Measurements from ENCODE around the gene FN1.

The FN1 gene

GRCh38 chr2:215380699-215381098 lies 55.2 kb downstream of the FN1 start:
- Histone ChIP-seq H3K23ac (ENCODE audit: low read depth, low read length, poor library complexity) (no peak overlapping the region), H3K9ac (ENCODE audit: low read depth, low read length, poor library complexity) (no peak overlapping the region), H4K91ac (ENCODE audit: low read depth, low read length, poor library complexity) (no peak overlapping the region), H2AK5ac (ENCODE audit: low read depth, low read length) (no peak overlapping the region), H2BK15ac (ENCODE audit: low read length) (no peak overlapping the region), H3K4me2 (ENCODE audit: insufficient read depth, low read length, poor library complexity, severe bottlenecking) (no peak overlapping the region), H3K18ac (ENCODE audit: low read length) (no peak overlapping the region), H4K8ac (ENCODE audit: low read depth, low read length) (no peak overlapping the region), H2BK5ac (ENCODE audit: low read length) (no peak overlapping the region), H2BK12ac (ENCODE audit: low read length) (no peak overlapping the region), H3K79me1 (ENCODE audit: low read depth, low read length) (no peaks in the 10 kb centered on the region), H3K9me3 (replicated peaks in 1 of 2; ENCODE audit: control insufficient read depth in 2 of 2, insufficient read depth in 1 of 2, low read depth in 1 of 2, low read length in 2 of 2) (no peaks in the 10 kb centered on the region), H3K36me3 (replicated peaks in 1 of 2; ENCODE audit: control insufficient read depth in 2 of 2, insufficient read depth in 2 of 2, low read length in 2 of 2) (peaks cover 22 to 88% of the 10 kb centered on the region in 2 donors), H3K4ac (ENCODE audit: low read length) (no peak overlapping the region), H3K4me3 (ENCODE audit: low read length in 2 of 2) (no peak overlapping the region), H3K14ac (ENCODE audit: low read length) (peak overlapping the region; percentile 84), H3K27ac (replicated peaks; ENCODE audit: low read length) (no peak overlapping the region), H3K4me1 (ENCODE audit: control insufficient read depth in 2 of 2, insufficient read depth in 1 of 2, low read depth in 1 of 2, low read length in 2 of 2) (no peaks in the 10 kb centered on the region), H3K27me3 (ENCODE audit: control insufficient read depth in 3 of 3, insufficient read depth in 3 of 3, low read depth in 1 of 3, low read length in 3 of 3) (no peaks in the 10 kb centered on the region), H2BK120ac (ENCODE audit: low read depth, low read length) (no peak overlapping the region), H2AFZ (ENCODE audit: low read length) (no peak overlapping the region)
- WGBS, 2 donors (ENCODE audit: extremely low coverage in 2 of 2, insufficient read length in 2 of 2, insufficient replicate concordance in 1 of 2): no CpG with 5 or more reads among the region's 7 CpGs
- DNase-seq (ENCODE audit: low spot score): no peak

GRCh38 chr2:215379948-215380347 lies 55.9 kb downstream of the FN1 start:
- Histone ChIP-seq H3K9me3 (replicated peaks in 1 of 2; ENCODE audit: control insufficient read depth in 2 of 2, insufficient read depth in 1 of 2, low read depth in 1 of 2, low read length in 2 of 2) (no peaks in the 10 kb centered on the region), H3K36me3 (replicated peaks in 1 of 2; ENCODE audit: control insufficient read depth in 2 of 2, insufficient read depth in 2 of 2, low read length in 2 of 2) (peaks cover 26 to 95% of the 10 kb centered on the region in 2 donors), H3K9ac (ENCODE audit: low read depth, low read length, poor library complexity) (no peak overlapping the region), H3K79me1 (ENCODE audit: low read depth, low read length) (no peaks in the 10 kb centered on the region), H4K91ac (ENCODE audit: low read depth, low read length, poor library complexity) (no peak overlapping the region), H2AFZ (ENCODE audit: low read length) (no peak overlapping the region), H3K27ac (replicated peaks; ENCODE audit: low read length) (no peak overlapping the region), H4K8ac (ENCODE audit: low read depth, low read length) (no peak overlapping the region), H3K4ac (ENCODE audit: low read length) (no peak overlapping the region), H3K18ac (ENCODE audit: low read length) (no peak overlapping the region), H3K4me1 (ENCODE audit: control insufficient read depth in 2 of 2, insufficient read depth in 1 of 2, low read depth in 1 of 2, low read length in 2 of 2) (no peaks in the 10 kb centered on the region), H2BK120ac (ENCODE audit: low read depth, low read length) (no peak overlapping the region), H3K4me2 (ENCODE audit: insufficient read depth, low read length, poor library complexity, severe bottlenecking) (no peak overlapping the region), H3K27me3 (ENCODE audit: control insufficient read depth in 3 of 3, insufficient read depth in 3 of 3, low read depth in 1 of 3, low read length in 3 of 3) (no peaks in the 10 kb centered on the region), H2BK5ac (ENCODE audit: low read length) (no peak overlapping the region), H3K23ac (ENCODE audit: low read depth, low read length, poor library complexity) (no peak overlapping the region), H3K4me3 (ENCODE audit: low read length in 2 of 2) (no peak overlapping the region), H3K14ac (ENCODE audit: low read length) (no peak overlapping the region), H2AK5ac (ENCODE audit: low read depth, low read length) (no peak overlapping the region), H2BK12ac (ENCODE audit: low read length) (no peak overlapping the region), H2BK15ac (ENCODE audit: low read length) (no peak overlapping the region)
- no CpG with 5 or more reads among the region's 6 CpGs for WGBS, 2 donors (ENCODE audit: extremely low coverage in 2 of 2, insufficient read length in 2 of 2, insufficient replicate concordance in 1 of 2)
- DNase-seq (ENCODE audit: low spot score): no peak

DNA sequence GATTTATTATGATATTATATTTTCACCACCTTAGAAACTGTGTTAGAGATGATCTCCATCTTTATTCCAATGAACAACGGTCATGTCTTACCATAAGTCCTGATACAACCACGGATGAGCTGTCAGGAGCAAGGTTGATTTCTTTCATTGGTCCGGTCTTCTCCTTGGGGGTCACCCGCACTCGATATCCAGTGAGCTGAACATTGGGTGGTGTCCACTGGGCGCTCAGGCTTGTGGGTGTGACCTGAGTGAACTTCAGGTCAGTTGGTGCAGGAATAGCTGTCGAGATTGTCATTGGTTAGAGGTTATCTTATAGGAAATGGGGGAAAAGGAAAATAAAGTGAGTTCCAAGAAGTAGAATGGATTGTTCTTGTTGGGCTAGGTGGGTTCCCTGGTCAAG lies 56.8 kb downstream of the FN1 start:
- no peaks in the 10 kb centered on the region for H3K79me1 ChIP-seq (ENCODE audit: low read depth, low read length)
- DNase-seq (ENCODE audit: low spot score): no peak
- H3K4me3 ChIP-seq (ENCODE audit: low read length in 2 of 2): no peak overlapping the region
- no peaks in the 10 kb centered on the region for H3K4me1 ChIP-seq (ENCODE audit: control insufficient read depth in 2 of 2, insufficient read depth in 1 of 2, low read depth in 1 of 2, low read length in 2 of 2)
- no peak overlapping the region for H3K4ac ChIP-seq (ENCODE audit: low read length)
- H2AFZ ChIP-seq (ENCODE audit: low read length): no peak overlapping the region
- no peak overlapping the region for H3K9ac ChIP-seq (ENCODE audit: low read depth, low read length, poor library complexity)
- H2BK120ac ChIP-seq (ENCODE audit: low read depth, low read length): no peak overlapping the region
- H3K27ac ChIP-seq (replicated peaks; ENCODE audit: low read length): no peak overlapping the region
- no peak overlapping the region for H2BK5ac ChIP-seq (ENCODE audit: low read length)
- H3K23ac ChIP-seq (ENCODE audit: low read depth, low read length, poor library complexity): no peak overlapping the region
- no peaks in the 10 kb centered on the region for H3K9me3 ChIP-seq (replicated peaks in 1 of 2; ENCODE audit: control insufficient read depth in 2 of 2, insufficient read depth in 1 of 2, low read depth in 1 of 2, low read length in 2 of 2)
- no peak overlapping the region for H4K8ac ChIP-seq (ENCODE audit: low read depth, low read length)
- peaks cover 27 to 95% of the 10 kb centered on the region in 2 donors for H3K36me3 ChIP-seq (replicated peaks in 1 of 2; ENCODE audit: control insufficient read depth in 2 of 2, insufficient read depth in 2 of 2, low read length in 2 of 2)
- no peak overlapping the region for H2BK15ac ChIP-seq (ENCODE audit: low read length)
- no peak overlapping the region for H3K4me2 ChIP-seq (ENCODE audit: insufficient read depth, low read length, poor library complexity, severe bottlenecking)
- WGBS, 2 donors (ENCODE audit: extremely low coverage in 2 of 2, insufficient read length in 2 of 2, insufficient replicate concordance in 1 of 2): no CpG with 5 or more reads among the region's 7 CpGs
- no peak overlapping the region for H2AK5ac ChIP-seq (ENCODE audit: low read depth, low read length)
- H3K27me3 ChIP-seq (ENCODE audit: control insufficient read depth in 3 of 3, insufficient read depth in 3 of 3, low read depth in 1 of 3, low read length in 3 of 3): no peaks in the 10 kb centered on the region
- no peak overlapping the region for H2BK12ac ChIP-seq (ENCODE audit: low read length)
- H3K18ac ChIP-seq (ENCODE audit: low read length): no peak overlapping the region
- no peak overlapping the region for H3K14ac ChIP-seq (ENCODE audit: low read length)
- no peak overlapping the region for H4K91ac ChIP-seq (ENCODE audit: low read depth, low read length, poor library complexity)

- no CpG with 5 or more reads among the region's 3 CpGs for WGBS, 2 donors (ENCODE audit: extremely low coverage in 2 of 2, insufficient read length in 2 of 2, insufficient replicate concordance in 1 of 2)
- Histone ChIP-seq H3K4me3 (ENCODE audit: low read length in 2 of 2) (no peak overlapping the region), H3K79me1 (ENCODE audit: low read depth, low read length) (no peaks in the 10 kb centered on the region), H3K36me3 (replicated peaks in 1 of 2; ENCODE audit: control insufficient read depth in 2 of 2, insufficient read depth in 2 of 2, low read length in 2 of 2) (peaks cover 27 to 92% of the 10 kb centered on the region in 2 donors), H3K9ac (ENCODE audit: low read depth, low read length, poor library complexity) (no peak overlapping the region), H3K4me2 (ENCODE audit: insufficient read depth, low read length, poor library complexity, severe bottlenecking) (no peak overlapping the region), H3K27me3 (ENCODE audit: control insufficient read depth in 3 of 3, insufficient read depth in 3 of 3, low read depth in 1 of 3, low read length in 3 of 3) (no peaks in the 10 kb centered on the region), H2AK5ac (ENCODE audit: low read depth, low read length) (no peak overlapping the region), H3K4ac (ENCODE audit: low read length) (no peak overlapping the region), H2BK12ac (ENCODE audit: low read length) (no peak overlapping the region), H2AFZ (ENCODE audit: low read length) (no peak overlapping the region), H3K27ac (replicated peaks; ENCODE audit: low read length) (no peak overlapping the region), H4K91ac (ENCODE audit: low read depth, low read length, poor library complexity) (no peak overlapping the region), H2BK120ac (ENCODE audit: low read depth, low read length) (no peak overlapping the region), H3K18ac (ENCODE audit: low read length) (no peak overlapping the region), H3K4me1 (ENCODE audit: control insufficient read depth in 2 of 2, insufficient read depth in 1 of 2, low read depth in 1 of 2, low read length in 2 of 2) (no peaks in the 10 kb centered on the region), H2BK5ac (ENCODE audit: low read length) (no peak overlapping the region), H3K23ac (ENCODE audit: low read depth, low read length, poor library complexity) (no peak overlapping the region), H3K9me3 (replicated peaks in 1 of 2; ENCODE audit: control insufficient read depth in 2 of 2, insufficient read depth in 1 of 2, low read depth in 1 of 2, low read length in 2 of 2) (no peaks in the 10 kb centered on the region), H2BK15ac (ENCODE audit: low read length) (no peak overlapping the region), H3K14ac (ENCODE audit: low read length) (no peak overlapping the region), H4K8ac (ENCODE audit: low read depth, low read length) (no peak overlapping the region)
- no peak for DNase-seq (ENCODE audit: low spot score)
Measured at GRCh38 chr2:215378045-215378444, 57.8 kb downstream of the FN1 start.

Measured in neuronal stem cell (in vitro differentiated cells).